ENCODE measurements around the gene GON4L. TPM values are rescaled to one million over a fixed set of nuclear protein-coding genes. Genes with fewer than 3 reads are reported as not detected.

Gene GON4L
- total RNA-seq, 1 experiment from 2014 or later, result 54.4 TPM

- Mint-ChIP-seq H3K9me3 (no peaks in the 10 kb centered on the region), H3K27me3 (ENCODE audit: low read depth) (no peaks in the 10 kb centered on the region), H3K4me3 (no peak overlapping the region), H3K4me1 (no peaks in the 10 kb centered on the region), H3K27ac (no peak overlapping the region), H3K36me3 (peaks cover 64% of the 10 kb centered on the region)
- ATAC-seq, result no peak
- DNase-seq (ENCODE audit: low spot score), result no peak
- ChIA-PET POLR2A (no interaction called here), CTCF (no interaction called here)
- no peak for TF ChIP-seq ZNF425 (CRISPR knock-in tag; conservative IDR thresholded peaks at IDR 0.05)
These were observed 95.1 kb downstream of the GON4L start for GRCh38 chr1:155761736-155762405.

GRCh38 chr1:155760751-155761475, 96.1 kb downstream of the GON4L start:
- no peak for DNase-seq (ENCODE audit: low spot score)
- H3K27ac Mint-ChIP-seq, result no peak overlapping the region
- H3K4me1 Mint-ChIP-seq, result no peaks in the 10 kb centered on the region
- CTCF ChIA-PET, result no interaction called here
- ATAC-seq, result no peak
- no peaks in the 10 kb centered on the region for H3K27me3 Mint-ChIP-seq (ENCODE audit: low read depth)
- POLR2A ChIA-PET, result no interaction called here
- H3K36me3 Mint-ChIP-seq, result peaks cover 65% of the 10 kb centered on the region
- H3K9me3 Mint-ChIP-seq, result no peaks in the 10 kb centered on the region
- no peak overlapping the region for H3K4me3 Mint-ChIP-seq
- TF ChIP-seq ZNF317 (CRISPR knock-in tag; IDR thresholded peaks at IDR 0.05; ENCODE audit: borderline replicate concordance, low read depth) (no peak), ZSCAN18 (CRISPR knock-in tag; IDR thresholded peaks at IDR 0.05) (no peak), USF2 (CRISPR knock-in tag; IDR thresholded peaks at IDR 0.05) (no peak), PRRX2 (CRISPR knock-in tag; IDR thresholded peaks at IDR 0.05) (no peak), SMAD3 (CRISPR knock-in tag; IDR thresholded peaks at IDR 0.05; ENCODE audit: borderline replicate concordance) (no peak), MXD4 (CRISPR knock-in tag; IDR thresholded peaks at IDR 0.05; ENCODE audit: borderline replicate concordance) (no peak), ARID4B (CRISPR knock-in tag; IDR thresholded peaks at IDR 0.05; ENCODE audit: borderline replicate concordance) (no peak), FOXJ3 (CRISPR knock-in tag; IDR thresholded peaks at IDR 0.05; ENCODE audit: borderline replicate concordance) (no peak), ZMAT4 (CRISPR knock-in tag; IDR thresholded peaks at IDR 0.05) (no peak), RELA (CRISPR knock-in tag; IDR thresholded peaks at IDR 0.05; ENCODE audit: borderline replicate concordance) (no peak), HMGA2 (CRISPR knock-in tag; IDR thresholded peaks at IDR 0.05) (no peak), ZNF281 (CRISPR knock-in tag; IDR thresholded peaks at IDR 0.05) (no peak), ZNF416 (CRISPR knock-in tag; IDR thresholded peaks at IDR 0.05) (no peak), SMAD4 (CRISPR knock-in tag; IDR thresholded peaks at IDR 0.05) (no peak), IRF1 (CRISPR knock-in tag; IDR thresholded peaks at IDR 0.05) (no peak), STAT6 (CRISPR knock-in tag; conservative IDR thresholded peaks at IDR 0.05; ENCODE audit: low read depth) (no peak)
